ENCODE data around the gene ZNF532. TPM values are rescaled to one million over a fixed set of nuclear protein-coding genes. Genes with fewer than 3 reads are reported as not detected.
A peak's percentile ranks its signal among the peaks of the same experiment; 100 is the strongest.

ZNF532 gene
- polyA plus RNA-seq, 1 donor (not counting 4 experiments of a cell fraction or from before 2014, with no cell fraction given), result 31.5 TPM

DNA sequence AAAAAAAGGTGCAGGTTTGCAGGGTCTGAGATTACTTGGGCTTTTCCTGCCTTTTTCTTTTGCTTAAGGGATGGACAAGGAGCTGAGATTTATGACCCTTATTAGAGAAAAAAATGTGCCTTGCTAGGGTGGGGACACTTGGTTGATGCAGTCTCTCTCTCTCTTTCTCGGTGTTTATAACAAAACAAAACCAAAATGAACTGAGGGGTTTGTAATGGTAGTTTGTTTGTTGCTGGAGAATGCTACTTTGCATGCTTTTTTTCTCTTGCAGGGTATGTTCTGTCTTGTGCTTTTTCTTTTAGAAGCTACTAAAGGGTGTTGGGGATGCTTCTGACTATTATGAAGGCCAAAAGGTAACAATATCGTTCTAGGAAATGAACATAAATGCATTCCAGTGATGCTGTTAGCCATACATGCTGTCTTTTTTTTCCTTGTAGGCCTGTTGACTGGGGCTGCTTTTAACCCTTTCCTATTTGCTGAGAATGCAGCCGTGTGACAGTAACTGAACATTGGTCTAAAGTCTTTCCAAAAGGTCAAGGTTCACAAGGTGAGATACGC, 435 bp downstream of the ZNF532 start:
- FAIRE-seq (no peak), DNase-seq (ENCODE audit: low read depth, low spot score) (no peak)
- Histone ChIP-seq H3K4me1 (ENCODE audit: control insufficient read depth, extremely low read depth, insufficient read depth, low read length) (peaks cover 44% of the 10 kb centered on the region), H3K4me3 (ENCODE audit: control insufficient read depth in 2 of 3, extremely low read depth in 1 of 3, insufficient read depth in 2 of 3, low read depth in 1 of 3, low read length in 3 of 3) (peak overlapping the region in 2 of 3 experiments; percentile 11 to 19), H3K79me2 (ENCODE audit: control insufficient read depth, insufficient read depth, low read length) (peaks cover 13% of the 10 kb centered on the region), H2AFZ (ENCODE audit: control insufficient read depth, low read length) (no peak overlapping the region), H3K4me2 (ENCODE audit: control insufficient read depth, extremely low read depth, insufficient read depth, low read depth, low read length) (peak overlapping the region; percentile 68), H3K9me1 (ENCODE audit: control insufficient read depth, extremely low read depth, insufficient read depth, low read length) (no peaks in the 10 kb centered on the region), H3K9ac (ENCODE audit: control insufficient read depth, extremely low read depth, insufficient read depth, low read length) (peak overlapping the region; percentile 92), H3K27me3 (ENCODE audit: control insufficient read depth, extremely low read depth, insufficient read depth, low read length) (no peaks in the 10 kb centered on the region), H3K9me3 (ENCODE audit: control insufficient read depth, low read depth, low read length) (no peaks in the 10 kb centered on the region), H3K27ac (ENCODE audit: control insufficient read depth, insufficient read depth, low read length) (peak overlapping the region; percentile 53), H4K20me1 (ENCODE audit: control insufficient read depth, extremely low read depth, insufficient read depth, low read length) (no peaks in the 10 kb centered on the region), H3K36me3 (ENCODE audit: control insufficient read depth in 2 of 2, extremely low read depth in 1 of 2, insufficient read depth in 2 of 2, low read length in 2 of 2) (peaks cover 2 to 20% of the 10 kb centered on the region in 2 experiments)
- dilution Hi-C loops (cut with MboI; ENCODE audit: extremely low pct_ligation_motif_present, low sequenced_read_pairs), result no loop called here
- TF ChIP-seq, protein P1, sequence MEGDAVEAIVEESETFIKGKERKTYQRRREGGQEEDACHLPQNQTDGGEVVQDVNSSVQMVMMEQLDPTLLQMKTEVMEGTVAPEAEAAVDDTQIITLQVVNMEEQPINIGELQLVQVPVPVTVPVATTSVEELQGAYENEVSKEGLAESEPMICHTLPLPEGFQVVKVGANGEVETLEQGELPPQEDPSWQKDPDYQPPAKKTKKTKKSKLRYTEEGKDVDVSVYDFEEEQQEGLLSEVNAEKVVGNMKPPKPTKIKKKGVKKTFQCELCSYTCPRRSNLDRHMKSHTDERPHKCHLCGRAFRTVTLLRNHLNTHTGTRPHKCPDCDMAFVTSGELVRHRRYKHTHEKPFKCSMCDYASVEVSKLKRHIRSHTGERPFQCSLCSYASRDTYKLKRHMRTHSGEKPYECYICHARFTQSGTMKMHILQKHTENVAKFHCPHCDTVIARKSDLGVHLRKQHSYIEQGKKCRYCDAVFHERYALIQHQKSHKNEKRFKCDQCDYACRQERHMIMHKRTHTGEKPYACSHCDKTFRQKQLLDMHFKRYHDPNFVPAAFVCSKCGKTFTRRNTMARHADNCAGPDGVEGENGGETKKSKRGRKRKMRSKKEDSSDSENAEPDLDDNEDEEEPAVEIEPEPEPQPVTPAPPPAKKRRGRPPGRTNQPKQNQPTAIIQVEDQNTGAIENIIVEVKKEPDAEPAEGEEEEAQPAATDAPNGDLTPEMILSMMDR (optimal IDR thresholded peaks at IDR 0.05 in 1 of 3, IDR thresholded peaks at IDR 0.05 in 1 of 3, conservative IDR thresholded peaks at IDR 0.05 in 1 of 3; ENCODE audit: extremely low read depth in 1 of 3, insufficient read depth in 2 of 3, low read length in 3 of 3), result no peak
- no peak for TF ChIP-seq EZH2 (IDR thresholded peaks at IDR 0.05; ENCODE audit: low read length)

DNA sequence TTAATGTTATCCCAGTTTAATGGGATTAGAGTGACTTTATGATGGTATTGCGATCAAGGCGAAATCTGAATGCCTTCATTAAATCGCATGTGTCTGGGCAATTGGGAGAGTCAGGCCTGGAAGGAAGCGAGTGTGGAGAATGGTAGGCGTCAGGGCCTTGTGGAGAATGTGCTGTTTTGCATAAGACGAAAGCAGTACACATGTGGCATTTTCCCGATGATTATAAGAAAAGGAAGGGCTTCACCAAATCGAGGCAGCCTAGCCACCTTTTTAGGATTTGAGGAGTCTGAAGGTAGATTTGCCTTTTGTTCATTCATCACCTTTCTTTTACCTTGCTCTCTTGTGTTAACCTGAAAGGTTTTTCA, 1.0 kb downstream of the ZNF532 start:
- Histone ChIP-seq H3K4me1 (ENCODE audit: control insufficient read depth, extremely low read depth, insufficient read depth, low read length) (peaks cover 44% of the 10 kb centered on the region), H3K27ac (ENCODE audit: control insufficient read depth, insufficient read depth, low read length) (no peak overlapping the region), H3K27me3 (ENCODE audit: control insufficient read depth, extremely low read depth, insufficient read depth, low read length) (no peaks in the 10 kb centered on the region), H3K79me2 (ENCODE audit: control insufficient read depth, insufficient read depth, low read length) (peaks cover 13% of the 10 kb centered on the region), H2AFZ (ENCODE audit: control insufficient read depth, low read length) (no peak overlapping the region), H3K36me3 (ENCODE audit: control insufficient read depth in 2 of 2, extremely low read depth in 1 of 2, insufficient read depth in 2 of 2, low read length in 2 of 2) (peaks cover 4 to 24% of the 10 kb centered on the region in 2 experiments), H3K9ac (ENCODE audit: control insufficient read depth, extremely low read depth, insufficient read depth, low read length) (no peak overlapping the region), H4K20me1 (ENCODE audit: control insufficient read depth, extremely low read depth, insufficient read depth, low read length) (no peaks in the 10 kb centered on the region), H3K4me3 (ENCODE audit: control insufficient read depth in 2 of 3, extremely low read depth in 1 of 3, insufficient read depth in 2 of 3, low read depth in 1 of 3, low read length in 3 of 3) (no peak overlapping the region), H3K9me1 (ENCODE audit: control insufficient read depth, extremely low read depth, insufficient read depth, low read length) (no peaks in the 10 kb centered on the region), H3K9me3 (ENCODE audit: control insufficient read depth, low read depth, low read length) (no peaks in the 10 kb centered on the region), H3K4me2 (ENCODE audit: control insufficient read depth, extremely low read depth, insufficient read depth, low read depth, low read length) (no peak overlapping the region)
- TF ChIP-seq, protein P1 (optimal IDR thresholded peaks at IDR 0.05 in 1 of 3, IDR thresholded peaks at IDR 0.05 in 1 of 3, conservative IDR thresholded peaks at IDR 0.05 in 1 of 3; ENCODE audit: extremely low read depth in 1 of 3, insufficient read depth in 2 of 3, low read length in 3 of 3), result no peak
- TF ChIP-seq EZH2 (IDR thresholded peaks at IDR 0.05; ENCODE audit: low read length), result no peak
- dilution Hi-C loops (cut with MboI; ENCODE audit: extremely low pct_ligation_motif_present, low sequenced_read_pairs), result no loop called here
- FAIRE-seq (peak; percentile 39), DNase-seq (ENCODE audit: low read depth, low spot score) (no peak)

All from keratinocyte (primary cell).